ENCODE results near the gene GOLGA3.

GOLGA3 gene

DNA sequence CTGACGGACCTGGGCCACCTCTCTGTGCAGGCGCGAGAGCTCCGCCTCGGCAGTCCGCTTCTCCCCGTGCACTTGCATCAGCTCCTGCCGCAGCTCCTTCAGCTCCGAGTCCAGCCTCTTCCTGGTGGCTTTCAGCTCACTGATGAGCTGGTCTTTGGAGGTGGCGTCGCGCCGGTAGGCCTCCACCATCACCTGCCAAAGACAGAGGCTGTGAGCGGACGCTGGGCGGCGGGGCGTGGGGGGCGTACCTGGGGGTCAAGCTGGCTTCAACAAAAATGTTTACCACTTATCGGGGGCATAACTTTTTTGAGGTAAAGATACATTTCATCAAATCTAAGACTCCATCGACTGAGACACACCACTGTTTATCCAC lies 39.6 kb downstream of the GOLGA3 start:
- TF ChIP-seq RAD21 (IDR thresholded peaks at IDR 0.05; ENCODE audit: low read depth), result no peak
- TF ChIP-seq EP300 (IDR thresholded peaks at IDR 0.05; ENCODE audit: borderline replicate concordance), result no peak

DNA sequence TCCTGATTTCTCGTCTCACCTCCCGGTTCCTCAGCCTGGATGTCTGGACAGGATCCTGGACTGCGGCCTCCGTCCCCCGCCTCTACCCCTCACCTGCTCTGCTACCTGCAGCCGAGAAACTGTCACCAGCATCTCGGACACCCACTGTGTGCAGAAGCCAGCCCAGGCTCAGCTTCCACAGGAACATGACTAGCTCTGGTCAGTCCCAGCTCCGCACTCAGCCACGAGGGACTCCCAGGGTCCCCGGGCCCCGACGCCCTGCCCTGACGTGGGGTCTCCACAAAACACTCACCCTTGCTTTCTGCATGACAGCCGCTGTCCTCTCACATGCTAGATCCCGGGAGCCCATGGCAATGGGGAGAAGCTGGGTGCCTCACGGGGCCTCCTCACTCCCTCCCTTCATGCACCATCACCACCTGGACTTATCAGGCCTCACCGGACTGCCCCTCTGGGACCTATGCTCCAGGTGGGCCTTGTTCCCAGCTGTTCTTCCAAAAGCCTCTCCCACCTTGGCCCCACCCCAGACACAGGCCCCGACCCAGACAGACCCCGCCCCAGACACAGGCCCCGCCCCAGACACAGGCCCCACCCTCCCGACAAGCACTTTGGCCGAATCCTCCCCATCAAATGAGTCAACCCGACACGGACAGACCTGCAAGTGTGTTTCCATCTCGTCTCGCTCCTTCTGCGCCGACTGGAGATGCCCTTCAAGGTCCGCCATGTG lies 40.1 kb downstream of the GOLGA3 start:
- TF ChIP-seq YY1 (IDR thresholded peaks at IDR 0.05; ENCODE audit: low read depth) (no peak), EGR1 (IDR thresholded peaks at IDR 0.05) (no peak), RAD21 (IDR thresholded peaks at IDR 0.05; ENCODE audit: low read depth) (no peak), TAF1 (IDR thresholded peaks at IDR 0.05; ENCODE audit: low read depth) (no peak), USF1 (IDR thresholded peaks at IDR 0.05) (no peak), REST (IDR thresholded peaks at IDR 0.05; ENCODE audit: low read depth) (no peak), TCF12 (IDR thresholded peaks at IDR 0.05; ENCODE audit: low read depth) (no peak), TEAD4 (IDR thresholded peaks at IDR 0.05) (no peak), NFIC (IDR thresholded peaks at IDR 0.05) (no peak), CEBPB (IDR thresholded peaks at IDR 0.05) (no peak)
- TF ChIP-seq, protein P1, sequence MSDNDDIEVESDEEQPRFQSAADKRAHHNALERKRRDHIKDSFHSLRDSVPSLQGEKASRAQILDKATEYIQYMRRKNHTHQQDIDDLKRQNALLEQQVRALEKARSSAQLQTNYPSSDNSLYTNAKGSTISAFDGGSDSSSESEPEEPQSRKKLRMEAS (IDR thresholded peaks at IDR 0.05), result no peak

- TF ChIP-seq FOXM1 (IDR thresholded peaks at IDR 0.05; ENCODE audit: borderline replicate concordance, low read depth), result no peak
- no peak for TF ChIP-seq ZBTB7A (IDR thresholded peaks at IDR 0.05; ENCODE audit: low read depth)
- no peak for TF ChIP-seq CEBPB (IDR thresholded peaks at IDR 0.05)
Measured at GRCh38 chr12:132787877-132788276, 40.8 kb downstream of the GOLGA3 start.

DNA sequence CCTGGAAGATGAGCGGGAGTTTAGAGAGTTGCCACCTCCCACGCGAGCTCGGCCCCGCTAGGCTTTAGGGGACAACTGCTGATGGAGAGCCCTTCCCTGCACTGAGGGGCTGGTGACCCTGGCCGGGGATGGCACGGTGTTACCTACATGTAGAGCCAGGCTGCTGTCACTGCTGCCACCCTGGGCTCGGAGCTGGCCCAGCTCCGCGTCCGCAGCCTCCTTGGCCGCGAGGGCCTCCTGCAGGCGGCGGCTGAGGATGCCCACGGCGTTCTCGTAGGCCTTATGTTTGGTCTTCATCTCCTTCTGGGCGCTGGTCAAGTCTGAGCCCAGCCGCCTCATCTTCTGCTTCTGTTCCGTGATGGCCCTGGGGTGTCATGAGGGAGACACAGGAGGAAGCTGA lies 42.5 kb downstream of the GOLGA3 start:
- TF ChIP-seq USF1 (IDR thresholded peaks at IDR 0.05) (no peak), FOXM1 (IDR thresholded peaks at IDR 0.05; ENCODE audit: borderline replicate concordance, low read depth) (no peak), YY1 (IDR thresholded peaks at IDR 0.05; ENCODE audit: low read depth) (no peak), TCF12 (IDR thresholded peaks at IDR 0.05; ENCODE audit: low read depth) (no peak), CEBPB (IDR thresholded peaks at IDR 0.05) (no peak), ZBTB7A (IDR thresholded peaks at IDR 0.05; ENCODE audit: low read depth) (no peak), EGR1 (IDR thresholded peaks at IDR 0.05) (no peak), TAF1 (IDR thresholded peaks at IDR 0.05; ENCODE audit: low read depth) (no peak), REST (IDR thresholded peaks at IDR 0.05; ENCODE audit: low read depth) (no peak), CREB1 (IDR thresholded peaks at IDR 0.05; ENCODE audit: low read depth) (no peak)
- TF ChIP-seq, protein P1 (IDR thresholded peaks at IDR 0.05), result no peak

DNA sequence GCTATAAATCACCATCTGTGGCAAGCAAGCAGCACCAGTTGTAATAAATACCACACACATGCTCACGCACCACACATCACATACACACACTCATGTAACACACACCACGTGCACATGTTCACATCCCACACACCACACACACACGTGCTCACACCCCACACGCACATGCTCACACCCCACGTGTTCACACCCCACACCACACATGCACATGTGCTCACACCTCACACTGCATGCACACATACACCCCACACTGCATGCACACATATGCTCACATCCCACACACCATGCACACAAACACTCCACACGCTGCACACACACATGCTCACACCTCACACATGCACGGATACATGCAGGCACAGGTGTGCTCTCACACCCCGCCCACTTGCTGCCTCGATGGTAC lies 44.1 kb downstream of the GOLGA3 start:
- TF ChIP-seq EP300 (IDR thresholded peaks at IDR 0.05; ENCODE audit: borderline replicate concordance), result no peak
- TF ChIP-seq YY1 (IDR thresholded peaks at IDR 0.05; ENCODE audit: low read depth), result no peak
- no peak for TF ChIP-seq NFIC (IDR thresholded peaks at IDR 0.05)
- no peak for TF ChIP-seq TAF1 (IDR thresholded peaks at IDR 0.05; ENCODE audit: low read depth)
- TF ChIP-seq, protein P1 (IDR thresholded peaks at IDR 0.05), result no peak
- no peak for TF ChIP-seq TCF12 (IDR thresholded peaks at IDR 0.05; ENCODE audit: low read depth)
- TF ChIP-seq FOXM1 (IDR thresholded peaks at IDR 0.05; ENCODE audit: borderline replicate concordance, low read depth), result no peak
- no peak for TF ChIP-seq RAD21 (IDR thresholded peaks at IDR 0.05; ENCODE audit: low read depth)

- no peak for TF ChIP-seq TEAD4 (IDR thresholded peaks at IDR 0.05)
Measured at GRCh38 chr12:132783917-132784531, 44.6 kb downstream of the GOLGA3 start.
